Left ventricle myocardium inferior (tissue), 1 donor: ENCODE data around the gene PLEKHH3. TPM values are rescaled to one million over a fixed set of nuclear protein-coding genes. Genes with fewer than 3 reads are reported as not detected.
A peak's percentile ranks its signal among the peaks of the same experiment; 100 is the strongest.

ENCODE experiments used
- DNase-seq: peaks from one replicate; pipeline ENCODE4 v3.0.0-alpha.2; 2020
- H3K27ac ChIP-seq: fragments of 200-600 bp; replicated peaks from 2 replicates; pipeline ENCODE4 v1.8.0; 2021
- H3K27me3 ChIP-seq: fragments of 200-600 bp; 2 replicates; pipeline ENCODE4 v1.8.0; 2021; ENCODE audit warnings: low read depth
- H3K36me3 ChIP-seq: fragments of 200-600 bp; 2 replicates; pipeline ENCODE4 v1.8.0; 2021
- H3K4me1 ChIP-seq: fragments of 200-600 bp; 2 replicates; pipeline ENCODE4 v1.8.0; 2021
- H3K4me3 ChIP-seq: fragments of 200-600 bp; 2 replicates; pipeline ENCODE4 v1.8.0; 2021; ENCODE audit warnings: mild to moderate bottlenecking, moderate library complexity
- H3K9me3 ChIP-seq: fragments of 200-600 bp; replicated peaks from 2 replicates; pipeline ENCODE4 v1.8.0; 2021
- CTCF ChIP-seq: fragments of 200-600 bp; IDR thresholded peaks from 2 replicates; pipeline ENCODE4 v1.8.0; 2021; ENCODE audit warnings: antibody characterized with exemption, mild to moderate bottlenecking, borderline replicate concordance
- intact Hi-C: fragments of 100-400 bp; cut with micrococcal nuclease; formaldehyde crosslinking; loops from one replicate; pipeline ENCODE4 v1.11.0; 2022
- total RNA-seq: library from RNA; stranded (reverse); fragmentation: NEBNext Ultra II Directional; extraction: Animal tissue kit (Norgen Biotek cat#: 25700); gene quantifications from one replicate; pipeline ENCODE4 v1.2.1, GENCODE V29; 2021
- donor health status: DM: no; HTN: yes; CAD: no; lungs with severe emphysema.

PLEKHH3 gene
- total RNA-seq, 1 donor from 2014 or later, result 21.5 TPM

GRCh38 chr17:42674755-42675347 is 1.9 kb downstream of the PLEKHH3 start:
- H3K27me3 ChIP-seq, result no peaks in the 10 kb centered on the region
- peaks cover 76% of the 10 kb centered on the region for H3K4me1 ChIP-seq
- no peak for DNase-seq
- intact Hi-C loops, result loop anchor here (10.0 kb wide), 1 partner anchor 60 kb away; no protein-coding TSS in a partner anchor
- H3K4me3 ChIP-seq, result peak overlapping the region; percentile 98
- H3K27ac ChIP-seq, result peak overlapping the region; percentile 97
- peaks cover 37% of the 10 kb centered on the region for H3K36me3 ChIP-seq
- no peaks in the 10 kb centered on the region for H3K9me3 ChIP-seq
- TF ChIP-seq CTCF, result no peak

DNA sequence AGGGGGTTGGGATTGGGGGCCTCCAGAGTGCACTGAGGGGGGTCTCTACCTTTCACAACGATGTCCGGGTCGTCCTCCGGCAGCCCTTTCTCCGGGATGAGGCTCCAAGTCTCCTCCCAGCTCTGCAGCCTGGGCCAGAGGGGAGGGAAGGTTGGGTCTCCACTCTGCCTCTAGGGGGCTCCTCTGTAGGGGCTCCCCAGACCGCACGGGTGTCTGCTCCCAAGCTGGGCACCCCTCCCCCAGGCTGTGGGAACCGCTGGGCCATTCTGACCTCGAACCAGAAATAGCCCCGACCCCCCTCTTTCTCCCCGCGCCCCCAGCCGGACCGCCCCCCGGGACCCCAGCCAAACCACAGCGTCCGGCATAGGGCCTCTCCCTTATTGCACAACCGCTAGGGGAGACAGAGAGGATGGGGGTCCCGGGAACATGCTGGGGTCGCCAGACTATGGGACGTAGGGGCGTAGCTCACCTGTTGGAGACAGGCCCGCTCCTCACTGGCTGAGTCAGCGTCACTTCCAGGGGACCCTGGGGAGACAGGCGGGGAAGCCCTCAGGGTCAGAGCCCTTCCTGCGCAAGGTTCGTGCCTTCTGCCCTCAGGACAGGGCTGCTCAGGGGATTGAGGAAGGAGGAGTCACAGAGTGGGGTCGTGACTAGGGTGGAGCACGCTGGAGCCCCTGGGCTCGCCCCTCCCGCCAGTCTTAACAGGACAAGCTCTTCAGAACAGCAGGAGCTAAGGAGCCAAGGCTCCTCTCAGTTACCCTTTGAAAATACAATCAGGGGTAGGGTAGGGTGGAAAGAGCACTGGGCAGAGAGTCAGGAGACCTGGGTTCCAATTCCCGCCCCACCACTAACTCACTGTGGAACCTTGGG is 2.7 kb downstream of the PLEKHH3 start:
- H3K4me3 ChIP-seq, result peak overlapping the region; percentile 98
- H3K9me3 ChIP-seq, result no peaks in the 10 kb centered on the region
- H3K27ac ChIP-seq, result peak overlapping the region; percentile 97
- H3K4me1 ChIP-seq, result peaks cover 76% of the 10 kb centered on the region
- intact Hi-C loops, result loop anchor here (10.0 kb wide), 1 partner anchor 59 kb away; no protein-coding TSS in a partner anchor
- H3K27me3 ChIP-seq, result no peaks in the 10 kb centered on the region
- peak; percentile 61 for TF ChIP-seq CTCF
- peak; percentile 77 for DNase-seq
- peaks cover 45% of the 10 kb centered on the region for H3K36me3 ChIP-seq

DNA sequence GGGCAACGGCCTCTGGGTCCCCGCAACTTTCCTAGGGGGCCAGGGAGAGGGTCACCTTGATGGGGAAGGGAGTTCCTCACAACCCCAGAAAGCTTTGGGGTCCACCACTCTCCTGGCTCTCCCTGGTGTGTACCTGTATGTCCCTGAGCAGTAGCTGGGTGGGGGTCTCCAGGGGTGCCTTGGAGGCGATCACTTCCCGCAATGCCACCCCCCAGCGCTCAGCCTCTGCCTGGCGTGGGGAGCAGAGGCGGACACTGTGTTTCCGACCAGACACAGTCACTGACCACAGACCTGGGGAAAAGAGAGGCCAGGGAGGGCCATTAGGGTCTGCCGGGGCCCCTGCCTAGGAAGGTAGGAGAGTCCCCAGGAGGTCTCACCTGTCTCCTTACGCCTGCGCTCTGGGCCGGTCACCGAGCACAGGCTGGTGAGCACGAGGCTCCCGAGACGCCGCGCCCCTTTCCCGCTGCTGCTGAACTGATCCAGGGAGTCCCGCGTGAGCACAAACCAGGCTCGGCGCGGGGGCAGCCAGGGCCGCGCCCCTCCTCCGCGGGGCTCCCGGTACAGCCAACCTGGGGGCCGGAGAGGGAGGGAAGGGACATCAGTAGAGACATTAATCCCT is 3.4 kb downstream of the PLEKHH3 start:
- intact Hi-C loops, result loop anchor here (10.0 kb wide), 1 partner anchor 59 kb away; no protein-coding TSS in a partner anchor
- Histone ChIP-seq H3K36me3 (peaks cover 51% of the 10 kb centered on the region), H3K4me3 (peak overlapping the region; percentile 98), H3K27ac (peak overlapping the region; percentile 97), H3K4me1 (peaks cover 76% of the 10 kb centered on the region), H3K9me3 (no peaks in the 10 kb centered on the region), H3K27me3 (no peaks in the 10 kb centered on the region)
- DNase-seq, result no peak
- no peak for TF ChIP-seq CTCF

DNA sequence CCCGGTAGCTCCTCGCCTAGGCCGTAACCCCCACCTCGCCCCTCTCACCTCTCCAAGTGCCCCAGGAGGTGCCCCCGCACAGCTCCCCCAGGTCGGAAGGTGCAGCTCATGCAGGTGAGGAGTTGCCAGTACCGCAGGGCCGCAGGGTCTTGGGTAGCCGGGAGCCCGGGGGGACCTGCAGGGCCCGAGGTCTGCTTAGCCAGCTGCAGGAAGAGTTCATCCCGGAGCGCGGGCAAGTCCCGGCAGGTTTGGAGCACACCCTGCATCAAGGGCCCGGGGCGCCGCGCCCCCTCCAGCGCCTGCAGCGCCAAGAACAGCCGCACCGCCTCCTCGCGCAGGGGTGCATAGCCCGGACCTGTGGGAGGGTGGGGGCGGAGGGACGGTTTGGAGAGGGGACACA is 4.8 kb downstream of the PLEKHH3 start:
- peak overlapping the region; percentile 97 for H3K27ac ChIP-seq
- H3K4me3 ChIP-seq, result no peak overlapping the region
- H3K9me3 ChIP-seq, result no peaks in the 10 kb centered on the region
- DNase-seq, result no peak
- peaks cover 77% of the 10 kb centered on the region for H3K4me1 ChIP-seq
- TF ChIP-seq CTCF, result no peak
- intact Hi-C loops, result loop anchor here (10.0 kb wide), 1 partner anchor 57 kb away; no protein-coding TSS in a partner anchor
- H3K27me3 ChIP-seq, result no peaks in the 10 kb centered on the region
- peaks cover 56% of the 10 kb centered on the region for H3K36me3 ChIP-seq
